IPS DF 19.7 (cell line): ENCODE measurements around the gene RBKS.

Experiments used
- DNase-seq: peaks from one replicate; pipeline ENCODE4 v3.0.0-alpha.2; 2013; ENCODE audit warnings: low read depth, low spot score

The RBKS gene

DNA sequence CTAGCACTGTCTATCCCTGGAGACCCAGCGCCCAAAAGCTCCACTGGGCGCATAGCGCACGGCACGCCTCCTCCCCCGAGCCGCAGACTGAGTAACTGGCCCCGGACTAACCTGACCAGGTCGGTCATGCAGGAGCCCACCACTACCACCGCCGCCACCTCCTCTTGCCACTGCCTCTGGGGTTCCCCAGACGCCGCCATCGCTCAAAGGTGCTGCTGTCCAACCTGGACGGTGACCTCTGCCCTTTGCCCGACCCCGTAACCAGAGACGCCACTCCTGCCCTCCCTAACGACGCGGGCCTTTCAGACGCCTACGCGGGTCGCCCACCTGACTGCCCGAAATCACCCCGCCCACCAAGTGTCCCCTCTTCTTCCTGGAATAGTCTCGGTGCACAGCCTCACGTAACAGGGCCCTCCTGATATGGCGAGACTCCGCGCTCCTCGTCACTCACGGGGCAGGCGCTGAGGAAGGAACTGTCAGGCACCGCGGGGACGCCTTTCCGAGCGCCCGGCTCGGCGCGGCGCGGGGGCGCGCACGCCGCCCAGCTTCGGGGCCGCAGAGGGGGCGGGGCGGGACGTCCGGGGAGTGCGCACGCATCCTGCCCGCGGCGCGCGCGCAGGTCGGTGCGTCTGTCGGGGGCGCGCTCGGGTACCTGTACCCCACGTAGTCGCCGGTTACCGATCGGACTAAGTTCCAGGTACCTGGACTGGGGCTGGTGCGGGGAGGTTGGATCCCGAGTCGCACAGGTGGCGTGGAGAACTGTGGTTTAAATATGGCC, at the start of gene RBKS, which contains the start of gene BABAM2:
TSS of gene RBKS (minus strand) at position 242 of the 778 bp plus-strand sequence. CDS start at position 200, 42 bp downstream.
TSS of gene BABAM2 (plus strand) at position 584 of the 778 bp plus-strand sequence. CDS start 3,828 bp downstream, outside the sequence.
- no peak for DNase-seq

DNA sequence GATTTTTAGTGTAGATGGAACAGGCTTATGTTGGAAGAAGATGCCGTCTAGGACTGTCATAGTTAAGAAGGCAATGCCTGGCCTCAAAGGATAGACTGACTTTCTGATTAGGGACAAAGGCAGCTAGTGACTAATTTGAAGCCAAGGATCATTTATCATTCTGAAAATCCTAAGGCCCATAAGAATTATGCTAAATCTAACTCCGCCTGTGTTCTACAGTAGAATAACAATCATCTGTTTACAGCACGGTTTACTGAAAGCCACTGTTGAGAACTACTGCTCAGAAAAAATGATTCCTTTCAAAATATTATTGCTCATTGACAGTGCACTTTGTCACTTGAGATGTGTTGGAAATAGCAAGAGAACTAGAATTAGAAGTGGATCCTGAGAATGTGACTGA, 44.8 kb upstream of the RBKS start:
- no peak for DNase-seq

DNA sequence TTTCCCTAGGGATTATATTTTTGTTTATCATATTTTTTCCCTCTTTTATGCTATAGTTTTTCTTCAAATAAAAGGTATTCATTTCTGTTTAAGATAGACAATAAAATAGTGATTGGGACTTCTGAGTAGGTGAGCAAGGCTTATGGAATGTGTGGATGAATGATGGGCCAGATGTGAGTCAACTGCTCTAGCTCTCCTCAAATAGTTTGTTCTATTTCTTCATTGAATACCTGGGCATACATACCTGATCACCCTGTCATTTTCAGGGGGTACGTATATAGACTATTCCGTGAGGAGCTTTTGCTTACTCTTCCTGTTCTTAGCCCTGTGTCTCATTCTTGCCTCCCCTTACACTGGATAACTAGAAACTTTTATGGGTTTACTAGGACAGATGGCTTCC, 42.2 kb upstream of the RBKS start:
- no peak for DNase-seq

DNA sequence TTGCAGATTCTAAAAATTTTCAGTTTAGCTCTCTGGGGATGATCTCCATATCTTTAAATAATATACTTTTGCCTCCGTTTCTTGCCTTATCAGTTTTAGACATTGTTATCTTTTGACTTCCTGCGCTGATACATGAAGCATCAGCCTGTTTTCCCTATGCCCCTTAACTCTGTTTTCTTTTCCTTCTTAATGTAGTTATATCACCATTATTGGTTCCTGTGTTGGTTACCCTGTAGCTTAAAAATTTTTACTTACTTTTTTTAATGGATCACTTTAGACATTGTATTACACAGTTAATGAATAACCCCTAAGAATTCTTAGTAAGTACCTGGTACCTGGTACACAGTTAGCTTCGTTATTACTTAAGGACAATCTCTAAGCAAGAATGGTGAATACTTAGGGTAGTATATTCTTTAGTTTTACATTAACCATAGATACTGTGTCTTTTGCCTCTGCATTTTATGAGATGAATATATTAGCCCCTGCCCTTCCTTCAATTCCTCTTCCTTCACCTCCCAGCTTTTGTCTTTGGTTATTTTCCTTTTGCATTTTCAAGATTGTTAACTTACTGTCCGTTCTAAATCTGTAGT, 41.3 kb upstream of the RBKS start:
- no peak for DNase-seq

DNA sequence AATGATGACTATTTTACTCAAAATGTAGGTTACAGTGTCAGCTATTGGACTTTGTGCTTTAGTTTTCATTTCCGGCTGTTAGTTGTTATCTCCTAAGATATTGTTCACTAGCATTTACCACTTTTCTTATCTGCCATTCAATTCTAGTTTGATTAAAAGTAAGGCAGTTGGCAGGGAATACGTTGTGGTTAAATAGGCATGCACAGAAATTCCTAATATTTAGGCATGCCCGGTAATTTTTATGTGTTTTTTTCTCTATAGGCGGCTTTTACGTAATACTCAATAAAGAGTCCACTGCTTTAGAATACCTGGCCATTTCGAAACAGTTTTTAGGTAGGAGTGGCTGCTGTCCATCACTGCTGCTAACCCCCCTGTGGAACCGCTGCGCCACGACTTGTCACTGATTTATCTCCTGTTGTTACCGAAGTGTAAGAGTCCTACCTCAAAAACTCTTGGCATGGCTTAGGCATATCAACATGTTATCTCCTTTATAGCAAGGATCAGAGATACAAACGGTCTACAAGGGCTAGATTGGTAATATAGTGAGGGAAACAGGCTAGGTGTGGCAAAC, 39.8 kb upstream of the RBKS start:
- DNase-seq: no peak

DNA sequence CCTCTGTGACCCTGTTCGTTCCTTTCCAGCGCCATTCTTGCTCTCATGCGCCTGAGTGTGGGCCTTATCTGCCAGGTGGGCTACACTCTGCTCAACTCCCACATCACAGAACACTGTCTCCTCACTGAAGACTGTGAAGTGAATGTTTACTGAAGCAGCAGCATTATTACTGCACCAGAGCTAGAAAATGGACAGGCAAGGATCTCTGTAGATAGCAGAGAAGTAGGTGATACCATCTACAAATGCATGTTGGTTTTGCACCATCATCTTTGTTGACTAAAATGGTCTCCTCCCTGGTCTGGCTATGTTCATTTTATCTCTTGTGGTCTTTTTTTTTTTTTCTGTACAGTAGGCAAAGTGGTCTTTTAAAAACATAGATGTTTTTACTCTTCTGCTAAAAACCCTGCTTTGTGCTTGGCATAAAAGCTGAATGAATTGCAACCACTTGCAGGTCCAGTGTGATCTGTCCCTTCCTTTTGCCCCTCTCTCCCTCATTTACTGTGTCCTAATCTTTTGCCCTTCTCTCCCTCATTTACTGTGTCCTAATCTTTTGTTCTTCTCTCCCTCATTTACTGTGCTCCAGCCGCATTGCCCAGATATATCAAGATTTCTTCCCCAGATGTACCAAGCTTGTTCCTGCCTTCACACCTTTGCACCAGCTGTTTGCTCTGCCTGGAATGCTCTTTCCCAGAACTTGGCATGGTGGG, 35.7 kb upstream of the RBKS start:
- DNase-seq: no peak

DNA sequence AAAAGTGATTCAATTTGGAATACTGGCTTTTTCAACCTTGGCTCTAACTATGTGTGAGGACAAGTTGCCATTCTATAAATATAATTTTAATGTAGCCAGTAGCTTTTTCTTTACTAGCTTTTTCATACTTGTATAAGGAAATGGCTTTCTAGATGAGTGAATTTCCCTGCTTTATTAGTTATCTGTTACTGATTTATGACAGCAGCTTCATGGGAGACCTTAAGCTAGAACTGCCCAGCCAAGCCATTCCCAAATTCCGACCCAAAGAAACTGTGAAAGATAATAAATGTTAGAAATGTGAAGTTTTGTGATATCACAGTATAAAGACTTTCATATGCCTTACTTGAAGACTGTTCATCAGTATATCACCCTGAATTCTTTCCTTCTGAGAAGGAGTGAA, 32.7 kb upstream of the RBKS start:
- DNase-seq: no peak

DNA sequence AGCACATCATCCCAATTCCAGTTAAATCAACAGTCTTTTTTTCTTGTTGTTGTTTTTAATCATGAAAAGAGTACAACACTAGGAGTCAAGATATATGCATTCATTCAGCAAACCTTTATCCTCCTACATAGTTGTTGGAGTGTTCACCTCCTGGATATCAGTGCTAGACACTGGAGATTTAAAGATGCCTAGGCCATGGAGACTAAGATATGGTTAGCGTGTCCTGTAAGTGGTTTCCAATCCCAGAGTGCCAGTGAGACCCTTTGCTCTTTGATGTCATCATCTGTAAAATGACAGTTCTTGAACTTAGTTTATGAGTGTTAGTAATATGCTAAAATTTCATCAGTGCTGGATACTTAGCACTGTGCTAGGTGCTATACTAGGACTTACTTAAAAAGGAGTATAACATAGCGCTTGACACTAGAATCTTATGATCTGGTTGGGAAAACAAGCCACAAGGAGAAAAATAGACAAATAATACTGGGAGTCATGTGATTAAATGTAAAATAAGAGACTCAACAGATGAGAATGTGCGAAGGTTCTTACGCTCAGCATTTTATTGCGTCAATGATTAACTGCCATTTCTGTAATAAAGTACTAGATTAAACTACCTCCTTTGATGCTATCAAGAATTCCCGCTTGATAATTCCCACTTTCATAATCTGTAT, 31.8 kb upstream of the RBKS start:
- no peak for DNase-seq

DNA sequence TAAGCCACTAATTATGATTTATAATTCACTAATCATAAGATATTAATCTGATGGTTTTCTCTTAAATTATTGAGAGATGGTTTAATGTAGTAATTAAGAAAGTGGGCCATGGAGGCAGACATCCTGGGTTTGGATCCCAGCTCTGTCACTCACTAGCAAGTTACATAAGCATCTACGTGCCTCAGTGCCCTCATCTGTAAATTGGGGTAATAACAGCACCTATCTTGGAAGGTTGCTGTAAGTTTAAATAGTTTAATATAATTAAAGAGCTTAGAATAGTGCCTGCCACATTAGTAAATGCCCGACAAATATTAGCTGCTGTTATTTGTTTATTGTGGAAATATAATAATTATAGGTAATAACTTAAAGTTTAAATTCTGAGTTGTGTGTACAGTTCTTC, 31.2 kb upstream of the RBKS start:
- DNase-seq: no peak

DNA sequence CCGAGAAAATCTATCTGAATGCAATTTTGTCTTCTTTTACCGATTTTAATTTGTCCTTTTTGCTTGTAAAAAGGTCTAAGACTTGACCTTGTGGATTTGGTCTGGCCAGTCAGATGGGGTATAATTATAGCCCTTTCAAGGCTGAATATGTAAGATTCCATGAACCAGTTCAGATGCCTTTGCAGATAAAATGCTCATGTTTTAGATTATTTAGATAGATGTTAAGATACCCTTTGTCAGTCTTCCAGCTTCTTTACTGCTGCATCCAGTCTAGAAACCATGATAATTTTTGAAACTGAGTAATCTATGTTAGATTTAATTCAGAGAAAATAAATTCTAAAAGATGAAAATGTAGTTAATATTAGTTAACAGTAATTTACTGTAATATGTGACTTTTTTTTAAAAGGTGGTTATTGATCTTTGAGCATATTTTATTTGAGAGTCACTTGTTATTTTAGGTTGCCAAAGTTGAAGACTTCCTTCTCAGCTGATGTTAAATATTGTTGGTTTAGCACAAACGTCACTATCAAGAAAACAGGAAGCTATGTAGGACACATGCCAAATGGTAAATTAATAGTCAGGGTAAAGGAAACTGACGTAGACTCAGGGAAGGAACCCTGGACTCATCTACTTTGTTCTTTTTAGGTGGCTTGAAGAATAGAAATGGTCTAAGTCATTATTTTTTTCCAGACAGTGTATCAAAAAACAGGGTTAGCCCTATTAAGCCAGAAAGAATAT, 30.1 kb upstream of the RBKS start:
- DNase-seq: no peak

DNA sequence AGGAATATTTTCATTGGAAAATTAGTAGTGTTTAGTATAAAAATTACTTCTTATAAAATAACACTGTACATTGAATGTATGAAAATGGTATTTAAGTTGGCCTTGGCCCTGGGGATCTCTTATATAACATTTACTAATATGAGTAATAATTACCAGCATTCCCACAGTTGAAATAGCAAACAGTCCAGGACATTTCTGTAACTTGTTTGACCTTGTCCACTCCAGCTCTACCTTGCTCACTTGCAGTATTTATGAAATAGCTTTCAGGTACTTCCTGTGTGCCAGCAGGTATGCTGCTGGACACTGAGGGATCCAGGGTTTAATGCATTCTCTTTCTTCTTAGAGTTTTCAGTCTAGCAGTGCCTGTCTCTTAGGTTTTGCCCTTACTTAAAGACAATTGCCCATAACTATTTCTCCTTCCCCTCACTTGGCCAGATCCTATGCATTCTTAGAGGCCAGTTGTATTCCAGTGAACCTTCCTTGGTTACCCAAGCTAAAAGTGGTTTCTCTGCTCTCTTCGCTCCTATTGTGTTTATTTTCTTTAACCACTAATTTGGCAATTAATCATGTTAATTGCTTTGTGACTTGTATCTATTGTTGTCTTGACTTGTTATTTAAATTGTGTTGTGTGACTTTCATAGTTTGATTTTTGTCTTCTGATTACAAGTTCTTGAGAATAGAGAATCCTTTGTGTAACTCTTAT, 26.3 kb upstream of the RBKS start:
- no peak for DNase-seq

DNA sequence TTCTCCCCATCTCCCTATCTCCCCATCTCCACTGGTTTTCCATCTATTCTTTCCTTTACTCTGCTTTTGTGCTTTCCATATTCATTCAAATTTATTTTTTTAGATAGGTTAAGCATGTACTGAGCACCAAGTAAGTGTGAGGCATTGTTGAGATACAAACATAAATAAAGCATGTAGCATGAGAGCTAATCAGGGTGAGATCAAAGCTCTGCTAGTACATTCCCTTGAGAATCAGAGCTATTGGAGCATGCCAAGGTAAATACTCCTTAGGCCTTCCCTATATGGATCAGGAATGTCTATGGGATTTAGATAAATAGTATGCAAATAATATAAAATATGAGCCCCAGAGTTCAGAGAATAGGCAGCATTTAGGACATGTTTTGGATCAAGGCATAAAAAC, 25.7 kb upstream of the RBKS start:
- DNase-seq: no peak

DNA sequence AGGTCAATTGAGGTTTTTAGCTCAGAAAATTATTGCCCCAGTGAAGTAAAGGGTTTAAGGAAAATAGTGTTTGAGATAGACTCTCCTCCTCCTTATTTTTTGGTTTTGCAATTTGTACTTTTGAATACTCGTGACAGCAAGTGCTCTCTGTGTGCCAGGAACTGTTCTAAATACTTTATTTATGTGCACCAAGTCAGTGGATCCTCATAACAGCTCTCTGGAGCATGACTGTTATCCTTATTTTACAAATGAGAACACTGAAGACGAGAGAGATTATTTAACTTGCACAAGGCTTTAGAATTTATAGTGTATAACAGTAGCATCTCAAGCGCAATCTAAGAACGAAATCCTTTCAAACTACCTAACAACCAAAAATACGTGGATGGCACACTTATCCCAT, 25.0 kb upstream of the RBKS start:
- DNase-seq: no peak

DNA sequence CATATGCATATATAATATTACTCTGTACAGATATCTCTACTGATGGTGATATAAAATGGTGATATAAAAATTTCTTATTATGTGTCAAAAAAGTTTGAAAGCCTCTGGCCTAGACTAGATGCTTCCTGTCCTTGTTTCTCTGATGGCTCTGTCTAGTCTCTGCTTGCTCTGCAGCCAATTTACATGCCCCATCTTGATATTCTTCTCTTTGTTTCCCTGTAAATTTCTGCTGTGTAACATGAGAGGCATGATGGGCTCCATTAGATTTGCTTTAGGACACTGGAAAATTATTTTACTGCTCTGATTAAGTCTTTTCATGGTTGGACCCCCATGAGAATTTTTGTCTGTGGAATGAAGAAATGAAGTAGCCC, 24.6 kb upstream of the RBKS start:
- DNase-seq: no peak

DNA sequence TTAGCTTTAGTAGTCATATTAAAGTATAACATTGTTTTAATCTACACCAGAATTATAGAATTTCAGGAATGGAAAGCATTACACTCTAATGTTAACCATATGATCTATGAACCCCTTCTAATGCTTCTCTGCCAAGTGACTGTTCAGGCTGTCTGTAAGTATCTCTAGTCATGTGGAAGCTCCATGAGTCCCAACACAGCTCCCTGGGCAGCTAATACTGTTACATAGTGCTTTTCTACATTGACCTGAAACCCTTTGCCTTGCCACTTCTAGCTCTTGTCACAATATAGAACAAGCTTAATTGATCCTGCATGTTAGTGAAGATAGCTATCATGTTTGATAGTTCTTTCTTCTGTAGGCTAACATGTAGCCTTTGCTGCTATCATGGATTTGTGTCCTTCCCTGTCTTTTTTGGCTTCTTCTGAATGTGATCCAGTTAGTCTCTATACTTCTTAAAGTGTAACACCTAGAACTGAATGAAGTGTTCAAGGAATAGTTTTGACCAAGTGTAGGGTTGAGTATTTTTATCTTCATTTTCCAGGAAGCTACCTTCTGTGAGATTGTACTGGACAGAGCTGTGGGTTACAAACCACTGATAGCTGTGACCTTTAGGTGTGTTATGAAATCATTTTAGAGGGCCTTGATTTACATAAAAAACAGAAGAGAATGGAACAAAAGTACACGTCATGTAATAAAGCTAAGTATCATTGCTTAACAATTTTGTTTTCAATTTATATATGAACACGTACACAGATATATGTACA, 24.0 kb upstream of the RBKS start:
- DNase-seq: no peak

DNA sequence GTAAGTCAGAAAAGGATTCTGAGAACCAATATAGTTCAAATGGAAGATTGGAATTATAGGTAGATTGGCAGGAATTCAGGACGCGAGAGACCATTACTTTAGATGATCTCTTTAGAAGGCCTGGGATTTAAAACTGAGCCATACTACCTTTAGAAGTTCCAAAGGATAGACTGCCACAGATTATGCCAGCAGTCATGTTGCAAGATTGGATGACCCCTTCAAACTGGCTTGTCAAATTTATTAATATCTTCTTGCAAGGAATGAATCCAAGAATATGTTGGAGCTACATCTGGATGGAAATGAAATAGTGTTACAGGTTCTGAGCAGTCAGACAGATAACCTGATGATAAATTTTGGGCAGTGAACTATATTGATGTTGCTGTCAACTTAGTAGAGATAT, 22.3 kb upstream of the RBKS start:
- no peak for DNase-seq

DNA sequence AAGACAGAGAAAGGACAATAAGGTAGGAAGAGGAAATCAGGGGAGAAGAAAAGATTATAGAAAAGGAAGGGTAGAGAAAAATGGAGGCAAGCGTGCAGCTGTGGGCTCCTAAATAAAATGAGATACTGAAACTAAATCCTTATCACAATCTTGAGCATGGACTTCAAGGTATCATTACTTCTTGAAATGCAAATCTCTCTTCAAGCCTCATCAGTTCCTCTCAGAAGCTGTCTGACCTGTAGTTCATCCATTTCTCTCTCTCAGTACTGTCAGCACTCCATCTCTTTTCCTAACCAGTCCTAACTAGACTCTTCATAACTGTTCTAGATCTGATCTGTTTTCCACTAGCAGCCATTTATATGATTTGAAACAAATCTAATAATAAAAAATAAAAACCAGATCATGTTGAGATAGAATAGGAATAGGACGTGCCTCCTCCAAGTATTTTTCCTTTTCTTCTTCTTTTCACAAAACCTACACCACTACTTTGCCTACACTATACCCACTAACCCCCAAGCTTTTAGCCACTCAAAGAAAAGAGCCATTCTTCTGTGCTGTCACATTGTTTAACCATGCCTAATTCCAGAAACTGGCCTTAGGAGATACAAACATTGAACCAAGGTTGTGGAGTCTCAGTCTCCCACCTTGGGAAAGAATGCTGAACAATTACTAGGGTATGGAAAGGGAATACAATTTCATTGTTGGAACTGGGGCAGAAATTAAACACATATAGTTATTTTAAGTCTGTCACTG, 21.4 kb upstream of the RBKS start:
- DNase-seq: no peak

DNA sequence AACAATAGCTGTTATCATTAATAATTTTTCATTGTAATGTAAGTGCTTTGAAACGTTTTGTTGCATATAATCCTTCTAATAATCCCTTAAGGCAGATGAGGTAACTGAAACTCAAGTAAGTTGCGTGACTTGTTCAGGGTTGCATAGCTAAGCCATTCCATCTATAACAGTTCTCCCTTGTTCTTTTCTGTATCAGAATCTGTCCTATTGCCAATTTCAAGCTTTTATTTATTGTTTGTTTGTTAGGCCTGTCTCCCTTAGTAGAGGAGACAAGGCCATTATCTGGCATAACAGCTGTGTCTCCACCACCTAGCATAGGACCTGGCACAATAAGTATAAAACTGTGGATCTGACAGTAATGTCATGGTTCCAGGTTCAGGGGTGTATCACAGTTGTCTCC, 19.7 kb upstream of the RBKS start:
- no peak for DNase-seq

DNA sequence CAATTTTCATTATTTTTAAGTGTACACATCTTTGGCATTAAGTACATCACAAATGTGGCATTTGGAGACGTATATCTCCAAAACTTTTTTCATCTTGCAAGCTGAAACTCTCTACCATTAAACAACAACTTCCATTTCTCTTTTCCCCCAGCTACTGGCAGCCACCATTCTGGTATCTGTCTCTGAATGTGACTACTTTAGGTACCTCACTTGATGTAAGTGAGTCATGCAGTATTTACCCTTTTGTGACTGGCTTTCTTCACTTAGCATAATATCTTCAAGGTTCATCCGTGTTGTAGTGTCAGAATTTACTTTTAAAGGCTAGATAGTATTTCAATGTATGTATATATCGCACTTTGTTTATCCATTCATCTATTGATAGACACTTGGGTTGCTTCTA, 17.4 kb upstream of the RBKS start:
- no peak for DNase-seq
